ENCODE results near the gene EPHB1. TPM values are rescaled to one million over a fixed set of nuclear protein-coding genes. Genes with fewer than 3 reads are reported as not detected.

EPHB1 gene
- total RNA-seq, 4 donors from 2014 or later = 2.3 to 5.6 (median 4.6) TPM

GRCh38 chr3:134872440-134873388 lies 77.7 kb downstream of the EPHB1 start:
- H3K36me3 ChIP-seq = no peaks in the 10 kb centered on the region
- DNase-seq = no peak
- H3K4me3 ChIP-seq (replicated peaks in 1 of 3) = no peak overlapping the region
- no peaks in the 10 kb centered on the region for H3K9me3 ChIP-seq
- peaks cover 0 to 6% of the 10 kb centered on the region in 2 donors for H3K4me1 ChIP-seq
- H3K27me3 ChIP-seq = no peaks in the 10 kb centered on the region
- TF ChIP-seq CTCF (IDR thresholded peaks at IDR 0.05) (no peak), POLR2A (IDR thresholded peaks at IDR 0.05) (no peak)
- no peak overlapping the region for H3K27ac ChIP-seq
- intact Hi-C loops (cut with DNase I) = no loop called here
- 92 to 94% methylated on average over 8 of the region's 8 CpGs for WGBS, 2 donors

- Histone ChIP-seq H3K4me3 (replicated peaks in 1 of 3) (no peak overlapping the region), H3K4me1 (peaks cover 0 to 6% of the 10 kb centered on the region in 2 donors), H3K27ac (no peak overlapping the region), H3K27me3 (no peaks in the 10 kb centered on the region), H3K9me3 (no peaks in the 10 kb centered on the region), H3K36me3 (no peaks in the 10 kb centered on the region)
- 88 to 97% methylated on average over 1 of the region's 1 CpG for WGBS, 2 donors
- TF ChIP-seq CTCF (IDR thresholded peaks at IDR 0.05) = no peak
- DNase-seq = no peak
- intact Hi-C loops (cut with DNase I) = no loop called here
Observed at GRCh38 chr3:134873789-134874188, 78.7 kb downstream of the EPHB1 start.

- TF ChIP-seq CTCF (IDR thresholded peaks at IDR 0.05) = no peak
- TF ChIP-seq POLR2A (IDR thresholded peaks at IDR 0.05) = no peak
Observed at GRCh38 chr3:134874737-134875413, 79.8 kb downstream of the EPHB1 start.

GRCh38 chr3:134876836-134877235 lies 81.8 kb downstream of the EPHB1 start:
- 96 to 100% methylated on average over 2 of the region's 2 CpGs for WGBS, 2 donors
- intact Hi-C loops (cut with DNase I) = no loop called here
- TF ChIP-seq CTCF (IDR thresholded peaks at IDR 0.05) (no peak), POLR2A (IDR thresholded peaks at IDR 0.05) (no peak)

More at GRCh38 chr3:134874737-134875413, 79.8 kb downstream of the EPHB1 start:
- no peak overlapping the region for H3K27ac ChIP-seq
- 52 to 55% methylated on average over 10 of the region's 10 CpGs for WGBS, 2 donors
- no peak overlapping the region for H3K4me3 ChIP-seq (replicated peaks in 1 of 3)
- intact Hi-C loops (cut with DNase I) = no loop called here
- H3K9me3 ChIP-seq = no peaks in the 10 kb centered on the region
- H3K4me1 ChIP-seq = peaks cover 0 to 6% of the 10 kb centered on the region in 2 donors
- DNase-seq = peak; percentile 72 to 81
- H3K27me3 ChIP-seq = no peaks in the 10 kb centered on the region
- no peaks in the 10 kb centered on the region for H3K36me3 ChIP-seq

GRCh38 chr3:134877788-134878187 lies 82.7 kb downstream of the EPHB1 start:
- Histone ChIP-seq H3K36me3 (no peaks in the 10 kb centered on the region), H3K9me3 (no peaks in the 10 kb centered on the region), H3K27ac (no peak overlapping the region), H3K4me3 (replicated peaks in 1 of 3) (no peak overlapping the region), H3K4me1 (peaks cover 0 to 6% of the 10 kb centered on the region in 2 donors), H3K27me3 (no peaks in the 10 kb centered on the region)
- no peak for DNase-seq
- TF ChIP-seq POLR2A (IDR thresholded peaks at IDR 0.05) (no peak), CTCF (IDR thresholded peaks at IDR 0.05) (no peak)
- intact Hi-C loops (cut with DNase I) = no loop called here
- 100% methylated on average over 2 to 3 of the region's 5 CpGs for WGBS, 2 donors

More at GRCh38 chr3:134876836-134877235, 81.8 kb downstream of the EPHB1 start:
- Histone ChIP-seq H3K27ac (no peak overlapping the region), H3K27me3 (no peaks in the 10 kb centered on the region), H3K9me3 (no peaks in the 10 kb centered on the region), H3K4me3 (replicated peaks in 1 of 3) (no peak overlapping the region), H3K4me1 (peaks cover 0 to 6% of the 10 kb centered on the region in 2 donors), H3K36me3 (no peaks in the 10 kb centered on the region)
- no peak for DNase-seq

Data from thyroid gland (tissue), 4 donors.